HCEC 1CT (cell line): Measurements from ENCODE around the gene TRNP1.
"Not testable (repeated sequence)": the region's sequence is repeated elsewhere in the genome, so short reads cannot be mapped to it uniquely, and the experiment has no call there.

ENCODE experiments used
- DNase-seq: peaks from one replicate; pipeline ENCODE4 v3.0.0-alpha.2; 2017

Gene TRNP1, protein sequence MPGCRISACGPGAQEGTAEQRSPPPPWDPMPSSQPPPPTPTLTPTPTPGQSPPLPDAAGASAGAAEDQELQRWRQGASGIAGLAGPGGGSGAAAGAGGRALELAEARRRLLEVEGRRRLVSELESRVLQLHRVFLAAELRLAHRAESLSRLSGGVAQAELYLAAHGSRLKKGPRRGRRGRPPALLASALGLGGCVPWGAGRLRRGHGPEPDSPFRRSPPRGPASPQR

DNA sequence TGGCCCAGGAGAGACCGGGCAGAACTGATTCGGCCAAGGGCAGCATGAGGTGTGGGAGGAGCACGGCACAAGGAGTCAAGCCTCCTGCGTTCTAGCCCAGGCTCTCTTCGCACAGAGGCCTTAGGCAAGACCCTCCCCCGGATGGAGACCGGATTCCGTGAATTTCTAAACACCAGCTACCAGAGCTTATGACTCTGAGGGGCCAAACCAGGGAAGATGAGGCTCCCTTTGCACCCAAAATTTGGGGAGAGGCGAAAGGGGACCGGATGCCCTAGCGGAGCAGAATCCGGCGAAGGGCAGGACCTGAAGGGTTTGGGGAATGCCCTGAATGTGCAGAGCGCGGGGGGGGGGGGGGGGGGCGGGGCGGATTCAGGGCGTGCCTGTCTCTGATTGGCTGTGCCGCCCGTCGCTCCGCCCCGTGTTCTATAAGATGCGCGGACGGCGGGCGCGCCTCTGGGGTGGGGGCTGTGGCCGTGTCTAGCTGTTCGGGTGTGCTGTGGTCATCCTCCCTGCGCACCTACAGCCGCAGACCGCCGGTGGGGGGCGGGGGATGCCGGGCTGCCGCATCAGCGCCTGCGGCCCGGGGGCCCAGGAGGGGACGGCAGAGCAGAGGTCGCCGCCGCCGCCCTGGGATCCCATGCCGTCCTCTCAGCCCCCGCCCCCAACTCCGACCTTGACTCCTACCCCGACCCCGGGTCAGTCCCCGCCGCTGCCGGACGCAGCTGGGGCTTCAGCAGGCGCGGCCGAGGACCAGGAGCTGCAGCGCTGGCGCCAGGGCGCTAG lies at the start of gene TRNP1:
TRNP1 (plus strand) TSS at position 456 of the 783 bp plus-strand sequence; CDS start at position 551, 95 bp downstream.
- peak; percentile 82 for DNase-seq

DNA sequence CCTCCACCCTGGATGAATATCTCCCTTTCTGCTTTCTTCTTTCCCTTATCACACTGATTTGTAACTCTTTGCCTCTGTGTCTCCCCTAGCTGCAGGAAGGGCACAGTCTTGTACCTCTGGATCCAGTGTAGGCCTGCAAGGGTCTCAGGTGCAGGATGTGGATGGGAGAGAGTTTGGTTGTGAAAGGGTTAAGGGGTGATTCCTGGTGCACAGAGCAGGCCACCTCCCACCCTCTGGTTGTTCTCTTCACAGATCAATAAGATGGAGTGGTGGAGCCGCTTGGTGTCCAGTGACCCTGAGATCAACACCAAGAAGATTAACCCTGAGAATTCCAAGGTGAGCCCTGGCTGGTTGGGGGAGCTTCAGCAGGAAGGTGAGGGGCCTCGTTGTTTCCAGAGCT lies 48.4 kb upstream of the TRNP1 start:
- DNase-seq, result no peak

DNA sequence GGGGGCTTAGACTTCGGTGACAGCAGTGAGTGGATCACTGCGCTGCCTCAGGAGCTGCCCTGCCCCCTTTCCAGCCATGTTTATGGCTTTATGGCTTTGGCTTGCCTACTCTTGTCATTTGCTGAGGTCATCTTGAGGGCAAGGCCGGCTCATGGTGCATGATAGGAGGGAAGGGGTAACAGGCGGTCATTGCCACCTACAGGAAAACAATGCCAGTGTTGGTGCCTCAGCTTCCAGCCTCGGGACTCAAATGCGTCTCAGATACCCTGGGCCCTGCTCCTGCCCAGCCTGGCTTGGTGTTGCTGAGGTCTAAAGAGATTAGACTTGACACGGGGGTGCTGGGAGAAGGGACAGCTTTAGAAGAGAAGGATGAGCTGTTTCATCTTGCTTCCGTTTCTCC lies 47.8 kb upstream of the TRNP1 start:
- no peak for DNase-seq

DNA sequence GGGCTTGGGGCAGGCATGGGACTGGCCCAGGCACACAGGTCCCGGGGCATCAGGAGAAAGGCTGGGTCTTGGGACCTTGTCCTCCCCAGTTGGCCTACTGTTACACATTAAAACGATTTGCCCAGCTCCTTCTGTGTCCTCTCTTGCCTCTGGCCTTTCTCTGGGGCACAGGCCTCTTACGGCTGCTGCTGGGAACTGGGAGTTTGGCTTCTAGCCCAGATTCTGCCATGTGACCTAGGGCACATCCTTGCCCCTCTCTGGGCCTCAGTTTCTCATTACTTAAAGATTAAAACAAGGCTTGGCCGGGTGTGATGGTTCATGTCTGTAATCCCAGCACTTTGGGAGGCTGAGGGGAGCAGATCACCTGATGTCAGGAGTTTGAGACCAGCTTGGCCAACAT lies 47.2 kb upstream of the TRNP1 start:
- no peak for DNase-seq

DNA sequence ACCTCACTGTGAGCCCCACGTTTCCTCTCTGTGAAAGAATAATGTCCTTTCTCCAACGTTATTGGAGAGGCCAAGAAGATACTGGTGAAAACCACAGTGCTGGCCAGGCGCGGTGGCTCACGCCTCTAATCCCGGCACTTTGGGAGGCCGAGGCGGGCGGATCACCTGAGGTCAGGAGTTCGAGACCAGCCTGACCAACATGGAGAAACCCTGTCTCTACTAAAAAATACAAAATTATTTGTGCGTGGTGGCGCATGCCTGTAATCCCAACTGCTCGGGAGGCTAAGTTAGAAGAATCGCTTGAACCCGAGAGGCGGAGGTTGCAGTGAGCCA lies 44.8 kb upstream of the TRNP1 start:
- DNase-seq, result not testable (repeated sequence)

DNA sequence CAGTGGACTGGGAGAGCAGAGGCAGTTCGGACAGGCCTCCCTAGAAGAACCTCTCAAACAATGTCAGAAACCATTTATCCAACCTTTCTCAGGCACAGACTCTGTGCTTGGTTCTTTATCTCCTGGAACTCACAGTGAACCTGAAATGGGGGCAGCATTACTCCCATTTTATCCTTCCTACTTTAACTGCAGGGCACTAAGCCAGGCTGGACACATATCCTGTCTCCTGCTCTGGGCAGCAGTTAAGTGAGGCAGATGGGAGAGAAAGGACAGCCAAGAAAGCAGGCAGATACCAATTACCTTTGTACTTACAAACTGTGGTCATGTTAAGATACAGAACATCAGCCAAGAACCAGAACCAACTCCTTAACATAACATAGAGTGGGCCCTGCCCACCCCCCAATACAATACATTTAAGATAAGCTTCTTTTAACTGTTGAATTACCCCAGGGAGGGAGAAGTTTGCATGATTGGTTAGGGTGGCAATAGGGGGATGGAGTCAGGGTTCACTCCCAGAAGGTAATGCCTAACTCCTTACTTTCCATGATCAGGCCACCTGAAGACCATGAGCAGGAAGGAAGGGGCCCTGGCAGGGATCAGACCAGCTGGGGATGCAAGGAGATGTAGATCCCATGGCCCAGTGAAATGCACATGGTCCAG lies 44.1 kb upstream of the TRNP1 start:
- no peak for DNase-seq

DNA sequence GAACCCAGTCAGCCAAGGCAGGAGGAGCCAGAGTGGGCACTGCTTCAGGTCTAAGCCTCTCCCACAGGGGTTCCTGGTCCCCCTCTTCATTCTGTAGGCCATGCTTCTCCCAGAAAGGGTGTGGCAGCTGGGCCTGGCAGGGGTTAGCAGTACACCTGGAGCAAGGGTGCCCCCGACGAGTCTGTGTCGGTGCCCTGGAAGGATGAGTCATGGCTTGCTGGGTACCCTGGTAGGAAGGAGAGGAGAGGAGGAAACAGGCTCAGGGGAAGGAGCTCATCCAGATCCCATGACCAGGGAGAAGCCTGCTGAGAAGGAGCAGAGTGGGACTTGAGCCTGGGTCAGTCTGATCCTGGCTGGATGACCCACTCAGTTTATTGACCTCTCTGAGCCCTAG lies 43.6 kb upstream of the TRNP1 start:
- DNase-seq, result no peak

DNA sequence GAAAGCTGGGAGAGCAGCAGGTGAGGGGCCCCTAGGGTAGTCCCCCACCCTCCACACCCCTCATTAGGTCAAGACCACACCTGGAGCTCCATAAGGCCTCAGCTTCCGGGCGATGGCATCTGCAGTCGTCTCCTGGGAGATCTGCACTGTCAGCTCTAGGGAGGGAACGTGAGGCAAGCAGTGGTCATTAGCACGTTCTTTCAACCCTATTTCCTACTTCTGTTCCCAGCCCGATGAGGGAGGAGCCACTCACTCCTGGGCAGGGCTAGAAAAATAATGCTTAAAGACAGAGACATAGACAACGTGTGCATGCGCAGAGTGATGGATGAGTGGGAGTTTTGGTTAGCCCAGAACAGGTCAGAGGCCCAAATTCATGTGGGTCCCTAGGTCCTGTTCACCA lies 42.9 kb upstream of the TRNP1 start:
- DNase-seq, result no peak

DNA sequence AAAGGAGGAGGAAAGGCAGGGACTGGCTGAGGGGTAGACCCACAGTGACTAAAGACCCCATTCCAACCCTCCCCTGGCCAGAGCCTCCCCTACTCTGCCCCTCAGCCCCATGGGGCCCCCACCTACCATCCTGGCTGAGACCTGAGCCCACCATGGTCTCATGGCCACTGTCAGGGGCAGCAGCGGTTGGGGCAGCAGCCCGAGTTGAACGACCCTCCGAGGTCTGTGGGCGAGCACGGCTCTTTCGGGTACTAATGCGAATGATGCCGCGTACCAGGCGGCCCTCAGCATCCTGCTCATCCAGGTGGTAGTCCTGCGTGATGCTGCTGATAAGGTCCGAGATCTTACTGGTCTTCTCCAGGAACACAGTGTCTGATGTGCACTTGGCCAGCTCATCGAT lies 42.3 kb upstream of the TRNP1 start:
- no peak for DNase-seq

DNA sequence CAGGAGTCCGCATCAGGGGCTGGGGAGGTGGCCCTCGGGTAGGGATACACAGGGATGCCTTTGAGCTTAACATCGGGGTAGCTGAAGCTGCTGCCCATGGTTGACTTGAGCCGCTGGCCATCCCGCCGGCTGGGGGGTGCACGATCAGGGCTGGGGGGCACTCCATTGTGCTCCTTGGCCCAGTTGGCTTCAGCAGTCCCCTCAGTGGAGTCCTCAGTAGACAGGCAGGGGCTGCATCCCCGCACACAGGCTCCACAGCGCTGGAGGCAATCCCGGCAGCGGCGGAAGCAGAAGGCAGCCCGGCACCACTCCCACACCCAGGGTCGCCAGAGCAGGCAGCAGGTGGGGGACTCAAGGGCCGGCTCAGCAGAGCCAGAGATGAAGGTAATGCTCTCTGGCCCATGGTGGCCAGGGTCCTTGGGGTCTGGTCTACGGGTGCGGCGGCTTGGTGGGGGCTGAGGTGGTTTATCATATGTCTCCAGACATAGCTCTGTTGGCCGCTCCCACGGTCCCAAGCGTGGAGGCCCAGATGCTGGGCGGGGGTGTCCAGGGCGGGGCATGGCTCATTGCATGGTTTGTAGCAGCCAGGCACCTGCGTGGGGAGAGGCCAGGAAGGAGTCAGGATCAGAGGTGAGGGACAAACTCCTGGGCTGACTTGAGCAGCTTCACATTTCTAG lies 41.5 kb upstream of the TRNP1 start:
- no peak for DNase-seq

DNA sequence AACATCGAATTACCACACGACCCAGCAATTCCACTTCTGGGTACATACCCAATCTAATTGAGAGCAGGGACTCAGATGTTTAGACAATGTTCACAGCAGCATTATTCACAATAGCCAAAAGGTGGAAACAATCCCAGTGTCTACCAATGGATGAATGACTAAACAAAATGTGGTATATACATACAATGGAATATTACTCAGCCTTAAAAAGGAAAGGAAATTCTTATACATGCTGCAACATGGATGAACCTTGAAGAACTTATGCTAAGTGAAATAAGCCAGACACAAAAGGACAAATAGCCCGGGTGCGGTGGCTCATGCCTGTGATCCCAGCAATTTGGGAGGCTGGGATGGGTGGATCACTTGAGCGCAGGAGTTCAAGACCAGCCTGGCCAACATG lies 40.1 kb upstream of the TRNP1 start:
- no peak for DNase-seq

DNA sequence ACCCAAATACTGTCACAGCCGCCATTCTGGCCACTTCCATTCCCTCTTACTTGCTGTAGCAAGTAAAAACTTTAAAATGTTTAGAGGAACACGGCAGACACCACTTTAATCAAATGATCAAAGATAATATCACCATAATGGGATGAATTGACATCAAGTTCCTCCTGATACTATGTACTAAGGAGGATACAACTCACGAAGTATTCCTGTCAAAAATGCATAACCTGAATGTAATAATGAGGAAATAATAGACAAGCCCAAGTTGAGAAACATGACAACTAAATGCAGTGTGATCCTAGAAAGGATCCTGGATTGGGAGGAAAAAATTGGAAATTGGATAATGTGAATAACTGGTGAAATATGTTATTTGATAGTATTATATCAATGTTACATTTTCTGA lies 37.2 kb upstream of the TRNP1 start:
- DNase-seq, result no peak

DNA sequence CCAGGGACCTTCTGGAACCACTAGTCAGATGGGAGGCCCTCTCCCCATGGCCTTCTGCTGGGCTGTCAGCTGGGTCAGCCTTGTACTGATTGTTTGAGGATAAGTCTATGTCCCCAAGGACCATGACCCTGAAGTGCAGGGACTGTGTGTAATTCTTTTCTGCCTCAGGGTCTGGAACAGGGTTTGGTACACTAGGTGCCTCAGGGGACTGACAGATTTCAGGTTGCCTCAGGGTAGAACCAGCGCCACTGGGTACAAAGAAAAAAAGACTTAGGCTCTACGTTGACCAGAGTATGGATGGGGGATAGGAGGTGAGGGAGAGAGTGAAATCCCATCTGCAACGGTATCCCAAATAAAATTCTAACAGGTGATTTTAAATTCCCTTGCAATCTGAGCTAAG lies 36.2 kb upstream of the TRNP1 start:
- DNase-seq, result no peak

DNA sequence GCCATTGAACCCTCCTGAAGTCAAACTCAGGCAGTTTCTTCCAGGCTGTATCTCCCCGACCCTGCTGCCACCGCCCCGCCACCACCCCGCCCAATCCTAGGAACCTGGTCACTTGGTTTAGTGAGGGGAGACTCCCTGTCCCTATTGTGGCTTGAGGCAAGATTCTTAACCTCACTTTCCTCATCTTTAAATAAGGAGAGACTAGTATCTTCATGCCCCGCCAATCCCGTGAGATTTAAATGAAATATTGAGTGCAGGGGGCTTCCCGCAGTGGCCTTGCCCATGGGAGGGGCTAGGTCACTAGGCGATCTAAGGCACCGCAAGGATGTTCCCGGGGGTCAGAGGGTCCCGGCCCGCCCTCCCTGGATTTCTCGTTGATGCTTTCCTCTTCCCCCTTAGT lies 34.2 kb upstream of the TRNP1 start:
- DNase-seq, result no peak

DNA sequence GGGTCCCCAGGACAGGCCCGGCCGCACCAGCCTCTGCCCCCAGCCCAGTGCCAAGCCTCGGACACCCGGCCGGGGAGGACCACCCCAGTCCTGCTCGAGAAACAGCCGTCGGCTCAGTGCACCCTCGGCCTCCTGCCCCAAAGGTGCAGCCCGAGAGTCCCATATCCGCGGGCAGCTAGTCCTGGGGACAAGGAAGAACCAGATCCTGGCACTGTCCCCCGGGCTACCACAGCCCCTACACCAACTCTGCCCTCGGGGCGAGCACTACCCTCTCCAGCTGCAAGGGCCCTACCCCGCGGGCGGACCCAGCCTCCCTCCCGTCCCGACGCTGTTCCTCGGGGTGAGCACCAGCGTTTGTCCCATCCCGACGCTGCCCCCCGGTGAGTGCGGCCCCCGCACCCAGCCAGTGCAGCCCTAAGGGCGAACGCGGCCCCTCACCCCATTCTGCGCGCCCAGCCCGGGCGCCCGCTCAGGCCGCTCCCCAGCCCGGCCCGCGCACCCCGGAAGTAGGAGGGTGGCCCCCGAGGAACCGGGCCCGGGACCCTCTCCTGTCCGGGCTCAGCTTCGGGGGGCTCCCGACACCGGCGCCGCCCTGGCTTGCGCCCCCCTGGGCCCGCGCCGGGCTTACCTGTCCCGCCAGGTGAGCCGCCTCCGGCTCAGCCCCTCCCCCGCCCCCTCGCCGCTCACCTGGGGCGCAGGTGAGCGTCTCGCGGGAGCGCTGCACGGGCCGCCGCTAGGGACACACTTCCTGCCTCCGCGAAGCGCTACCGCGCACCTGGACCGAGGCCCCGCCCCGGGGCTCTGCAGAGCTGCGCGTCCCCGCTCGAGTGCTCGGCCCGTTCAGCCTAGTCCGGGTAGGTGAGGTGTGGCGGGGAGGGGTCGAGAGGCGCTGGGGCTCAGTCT lies 33.5 kb upstream of the TRNP1 start, which contains the start of gene KDF1:
KDF1 (minus strand) TSS at position 747 of the 903 bp plus-strand sequence. CDS start 8,088 bp downstream, outside the sequence.
- DNase-seq, result no peak

DNA sequence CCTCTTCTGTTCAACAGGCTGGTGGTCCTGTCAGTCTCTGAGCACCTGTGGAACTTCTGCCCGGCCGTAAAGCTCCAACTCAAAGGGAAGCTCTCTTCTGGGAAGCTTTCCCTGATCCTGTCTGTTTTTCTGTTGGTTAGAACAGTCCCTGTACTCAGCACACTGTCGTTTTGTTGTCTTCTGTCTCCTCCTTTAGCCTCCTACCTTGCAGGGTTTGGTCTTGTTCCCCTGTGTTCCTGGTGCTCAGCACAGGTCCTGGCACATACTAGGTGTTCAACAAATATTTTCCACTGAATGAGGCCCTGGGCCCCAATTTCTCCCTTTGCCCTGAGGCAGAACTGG lies 32.9 kb upstream of the TRNP1 start:
- no peak for DNase-seq

DNA sequence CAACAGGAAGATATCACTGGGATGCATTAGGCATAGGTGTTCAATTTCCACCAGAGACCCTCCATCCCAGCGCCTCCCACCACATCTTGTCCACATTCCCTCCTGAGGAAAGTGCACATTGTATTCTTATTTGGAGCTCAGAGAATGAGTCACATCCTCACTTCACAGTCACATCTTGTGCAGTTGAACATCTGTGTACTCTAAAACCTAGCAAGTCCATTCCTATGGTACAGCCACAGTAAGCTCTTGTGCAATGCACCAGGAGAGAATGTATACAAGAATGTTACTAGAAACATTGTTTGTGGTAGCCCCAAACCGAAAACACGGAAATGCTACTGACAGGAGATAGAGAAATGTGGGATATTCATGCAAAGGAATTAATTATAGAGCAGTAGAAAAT lies 31.7 kb upstream of the TRNP1 start:
- peak; percentile 99 for DNase-seq

DNA sequence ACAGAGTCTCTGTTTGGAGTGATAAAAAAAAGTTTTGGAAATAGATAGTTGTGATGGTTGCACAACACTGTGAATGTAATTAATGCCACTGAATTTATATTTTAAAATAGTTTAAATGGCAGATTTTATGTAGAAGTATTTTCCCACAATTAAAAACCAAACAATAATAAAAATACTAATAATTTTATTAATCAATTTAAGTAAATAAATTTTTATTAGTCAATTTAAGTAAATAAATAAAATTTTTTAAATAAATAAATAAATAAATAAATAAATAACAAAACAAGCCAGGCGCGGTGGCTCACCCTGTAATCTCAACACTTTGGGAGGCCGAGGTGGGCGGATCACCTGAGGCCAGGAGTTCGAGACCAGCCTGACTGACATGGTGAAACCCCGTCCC lies 28.3 kb upstream of the TRNP1 start:
- DNase-seq, result no peak

DNA sequence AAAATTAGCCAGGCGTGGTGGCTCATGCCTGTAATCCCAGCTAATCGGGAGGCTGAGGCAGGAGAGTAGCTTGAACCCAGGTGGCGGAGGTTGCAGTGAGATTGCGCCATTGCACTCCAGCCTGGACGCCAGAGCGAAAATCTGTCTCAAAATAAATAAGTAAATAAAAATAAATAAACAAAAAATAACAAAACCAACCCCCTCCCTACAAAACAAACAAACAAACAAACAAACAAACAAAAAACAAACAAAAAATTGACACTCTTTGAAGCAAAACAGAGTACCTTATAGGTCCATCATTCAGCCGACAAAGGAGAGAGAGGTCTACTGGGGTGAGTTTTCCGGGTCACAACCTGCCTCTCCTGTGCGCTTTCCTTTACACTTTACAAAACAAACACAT lies 27.9 kb upstream of the TRNP1 start:
- no peak for DNase-seq

DNA sequence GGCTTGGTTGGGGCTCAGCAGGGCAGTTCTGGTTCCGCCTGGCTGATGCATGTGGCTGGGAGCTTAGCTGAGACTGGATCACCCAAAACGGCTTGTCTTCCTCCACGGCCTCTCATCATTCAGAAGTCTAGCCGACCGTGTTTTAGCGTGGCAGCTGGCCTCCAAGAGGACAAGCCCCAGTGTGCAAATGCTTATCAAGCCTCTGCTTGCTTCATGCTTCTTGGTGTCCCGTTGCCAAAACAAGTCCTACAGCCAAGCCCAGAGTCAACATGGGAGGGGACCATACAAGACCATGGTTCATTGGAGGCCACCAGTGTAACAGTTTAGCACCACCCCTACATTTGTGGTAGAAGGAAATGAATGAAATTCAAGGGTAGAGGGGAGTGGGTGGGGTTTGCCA lies 22.7 kb upstream of the TRNP1 start:
- DNase-seq, result no peak

DNA sequence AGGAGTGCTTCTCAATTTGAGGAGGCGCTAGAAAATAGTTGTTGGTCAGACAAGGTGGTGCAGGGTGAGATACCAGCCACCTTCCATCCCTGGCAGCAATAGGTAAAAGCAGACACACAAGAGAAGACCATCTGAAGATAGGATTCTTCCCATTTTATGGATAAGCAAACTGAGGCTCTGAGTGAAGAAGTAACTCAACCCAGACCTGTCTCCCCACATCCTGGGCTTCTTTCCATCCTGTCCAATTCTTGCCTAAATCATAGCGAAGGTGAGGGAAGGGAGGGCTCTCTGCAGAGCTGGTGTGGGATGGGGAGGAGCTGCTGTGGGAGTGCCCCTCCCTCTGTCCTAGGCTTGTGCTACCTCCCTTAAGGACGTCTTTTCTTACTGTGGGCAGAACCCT lies 21.9 kb upstream of the TRNP1 start:
- DNase-seq, result no peak

DNA sequence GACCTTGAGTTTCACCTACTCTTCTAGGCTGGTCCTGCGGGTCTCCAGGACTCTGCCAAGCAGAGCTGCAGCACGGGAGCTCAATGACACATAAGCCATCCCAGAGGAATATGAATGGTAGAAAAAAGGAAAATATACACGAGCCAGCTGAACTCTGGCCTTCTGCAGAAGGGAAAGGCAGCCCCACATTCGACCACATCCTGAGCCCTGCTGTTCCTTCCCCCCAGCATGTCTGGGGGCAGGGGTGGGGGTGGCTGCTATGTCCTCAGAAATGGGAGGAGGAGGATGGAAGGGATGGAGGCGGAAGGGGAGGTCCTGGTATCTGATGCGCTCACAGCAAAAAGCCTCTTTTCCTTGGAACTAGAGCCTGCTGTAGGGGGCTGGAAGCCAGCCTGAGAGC lies 21.1 kb upstream of the TRNP1 start:
- no peak for DNase-seq

DNA sequence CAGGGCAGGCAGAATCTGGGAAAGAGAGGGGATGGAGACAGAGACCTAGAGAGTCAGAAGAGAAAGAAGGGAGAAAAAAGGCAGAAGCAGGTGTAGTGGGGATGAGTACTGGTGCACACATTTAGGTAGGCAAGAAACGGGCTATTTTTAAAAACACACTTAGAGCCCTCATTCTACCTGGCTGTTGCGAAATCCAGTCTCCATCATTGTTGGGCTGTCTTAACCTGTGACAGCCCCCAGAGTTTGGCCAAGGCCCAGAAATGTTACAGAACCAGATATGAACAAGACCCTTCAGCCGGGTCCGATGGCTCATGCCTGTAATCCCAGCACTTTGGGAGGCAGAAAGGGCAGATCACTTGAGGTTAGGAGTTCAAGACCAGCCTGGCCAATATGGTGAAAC lies 20.7 kb upstream of the TRNP1 start:
- DNase-seq, result no peak
